MCF 10A (cell line): ENCODE data around the gene FRAS1. TPM values are rescaled to one million over a fixed set of nuclear protein-coding genes. Genes with fewer than 3 reads are reported as not detected.

Experiments
- BruUV-seq: library from RNA; stranded (reverse); fragments of 400-500 nt; replicated peaks from 2 replicates; lab custom pipeline; 2021; lab: Mats Ljungman, UMichigan
- CTCF ChIA-PET: fragments of 300-600 bp; sonication (Branson Sonifier 250); formaldehyde crosslinking; extraction: SDS; loops from one replicate; lab custom pipeline; 2021; ENCODE audit warnings: antibody characterized with exemption, inconsistent platforms; lab: Yijun Ruan, JAX
- POLR2A ChIA-PET: fragments of 300-600, 350-650 bp; sonication (Branson Sonifier 250); formaldehyde crosslinking; extraction: SDS; loops from one replicate; lab custom pipeline; 2020; ENCODE audit warnings: antibody characterized with exemption, inconsistent platforms; lab: Yijun Ruan, JAX
- DNase-seq: peaks from one replicate; pipeline ENCODE4 v3.0.0-alpha.2; 2018; ENCODE audit not compliant: unreplicated experiment
- H3K27ac Mint-ChIP-seq: one replicate; pipeline ENCODE4 v1.8.0; 2022; ENCODE audit warnings: mild to moderate bottlenecking, low read depth, mixed read lengths; ENCODE audit not compliant: unreplicated experiment
- H3K27me3 Mint-ChIP-seq: one replicate; pipeline ENCODE4 v1.8.0; 2022; ENCODE audit warnings: mixed read lengths; ENCODE audit not compliant: insufficient read depth, unreplicated experiment
- H3K36me3 Mint-ChIP-seq: one replicate; pipeline ENCODE4 v1.8.0; 2022; ENCODE audit warnings: mild to moderate bottlenecking, moderate library complexity, mixed read lengths; ENCODE audit not compliant: insufficient read depth, unreplicated experiment
- H3K4me1 Mint-ChIP-seq: one replicate; pipeline ENCODE4 v1.8.0; 2022; ENCODE audit warnings: mixed read lengths; ENCODE audit not compliant: insufficient read depth, unreplicated experiment
- H3K4me3 Mint-ChIP-seq: one replicate; pipeline ENCODE4 v1.8.0; 2022; ENCODE audit warnings: mild to moderate bottlenecking, moderate library complexity, mixed read lengths; ENCODE audit not compliant: unreplicated experiment
- H3K9me3 Mint-ChIP-seq: one replicate; pipeline ENCODE4 v1.8.0; 2022; ENCODE audit warnings: mixed read lengths; ENCODE audit not compliant: unreplicated experiment
- CTCF ChIP-seq: fragments of 200-600 bp; IDR thresholded peaks from one replicate; pipeline ENCODE4 v1.8.0; 2022; ENCODE audit warnings: antibody characterized with exemption, mild to moderate bottlenecking; ENCODE audit not compliant: unreplicated experiment
- intact Hi-C: fragments of 100-400 bp; cut with micrococcal nuclease; formaldehyde crosslinking; loops from 2 replicates; pipeline ENCODE4 v1.14.1; 2022
- total RNA-seq: library from RNA; stranded (reverse); gene quantifications from 2 replicates; pipeline ENCODE4 v1.2.3, GENCODE V29; 2022

Gene FRAS1
- total RNA-seq, 1 experiment from 2014 or later: 2.0 TPM

- no peak for TF ChIP-seq CTCF
- Mint-ChIP-seq H3K27ac (no peak overlapping the region), H3K9me3 (no peaks in the 10 kb centered on the region), H3K36me3 (no peaks in the 10 kb centered on the region), H3K27me3 (no peaks in the 10 kb centered on the region), H3K4me3 (no peak overlapping the region), H3K4me1 (no peaks in the 10 kb centered on the region)
- BruUV-seq: no TSS peak
- DNase-seq: peak; percentile 31
- intact Hi-C loops: no loop called here
- ChIA-PET CTCF (no interaction called here), POLR2A (no interaction called here)
Measured at GRCh38 chr4:78439328-78439727, 382.2 kb downstream of the FRAS1 start.

- intact Hi-C loops: no loop called here
- no peaks in the 10 kb centered on the region for H3K36me3 Mint-ChIP-seq
- no peaks in the 10 kb centered on the region for H3K27me3 Mint-ChIP-seq
- POLR2A ChIA-PET: interaction anchor here (0.6 kb wide), 1 partner anchor 580 kb away, joined by 3 read pairs; no protein-coding TSS in a partner anchor
- no peaks in the 10 kb centered on the region for H3K4me1 Mint-ChIP-seq
- no peak for TF ChIP-seq CTCF
- no TSS peak for BruUV-seq
- no peak overlapping the region for H3K4me3 Mint-ChIP-seq
- no peak overlapping the region for H3K27ac Mint-ChIP-seq
- DNase-seq: no peak
- H3K9me3 Mint-ChIP-seq: no peaks in the 10 kb centered on the region
- CTCF ChIA-PET: interaction anchor here (0.5 to 0.7 kb wide), 3 partner anchors 15 to 481 kb away, joined by 3 to 4 read pairs (median 3); no protein-coding TSS in a partner anchor
Measured at GRCh38 chr4:78441756-78442155, 384.6 kb downstream of the FRAS1 start.

- DNase-seq: no peak
- Mint-ChIP-seq H3K36me3 (no peaks in the 10 kb centered on the region), H3K9me3 (no peaks in the 10 kb centered on the region), H3K27me3 (no peaks in the 10 kb centered on the region), H3K4me1 (no peaks in the 10 kb centered on the region), H3K27ac (no peak overlapping the region), H3K4me3 (no peak overlapping the region)
- ChIA-PET POLR2A (no interaction called here), CTCF (interaction anchor here (0.6 kb wide), 1 partner anchor 487 kb away, joined by 5 read pairs; no protein-coding TSS in a partner anchor)
- TF ChIP-seq CTCF: no peak
- intact Hi-C loops: no loop called here
- no TSS peak for BruUV-seq
Measured at GRCh38 chr4:78446619-78447018, 389.5 kb downstream of the FRAS1 start.

- DNase-seq: no peak
- POLR2A ChIA-PET: no interaction called here
- CTCF ChIA-PET: interaction anchor here (0.7 kb wide), 1 partner anchor 17 kb away, joined by 3 read pairs; no protein-coding TSS in a partner anchor
- Mint-ChIP-seq H3K36me3 (no peaks in the 10 kb centered on the region), H3K9me3 (no peaks in the 10 kb centered on the region), H3K27me3 (no peaks in the 10 kb centered on the region), H3K27ac (no peak overlapping the region), H3K4me3 (no peak overlapping the region), H3K4me1 (no peaks in the 10 kb centered on the region)
- BruUV-seq: no TSS peak
- no peak for TF ChIP-seq CTCF
- intact Hi-C loops: no loop called here
Measured at GRCh38 chr4:78451407-78451806, 394.3 kb downstream of the FRAS1 start.
